Measurements from ENCODE around the gene CYP2W1.

CYP2W1 gene

DNA sequence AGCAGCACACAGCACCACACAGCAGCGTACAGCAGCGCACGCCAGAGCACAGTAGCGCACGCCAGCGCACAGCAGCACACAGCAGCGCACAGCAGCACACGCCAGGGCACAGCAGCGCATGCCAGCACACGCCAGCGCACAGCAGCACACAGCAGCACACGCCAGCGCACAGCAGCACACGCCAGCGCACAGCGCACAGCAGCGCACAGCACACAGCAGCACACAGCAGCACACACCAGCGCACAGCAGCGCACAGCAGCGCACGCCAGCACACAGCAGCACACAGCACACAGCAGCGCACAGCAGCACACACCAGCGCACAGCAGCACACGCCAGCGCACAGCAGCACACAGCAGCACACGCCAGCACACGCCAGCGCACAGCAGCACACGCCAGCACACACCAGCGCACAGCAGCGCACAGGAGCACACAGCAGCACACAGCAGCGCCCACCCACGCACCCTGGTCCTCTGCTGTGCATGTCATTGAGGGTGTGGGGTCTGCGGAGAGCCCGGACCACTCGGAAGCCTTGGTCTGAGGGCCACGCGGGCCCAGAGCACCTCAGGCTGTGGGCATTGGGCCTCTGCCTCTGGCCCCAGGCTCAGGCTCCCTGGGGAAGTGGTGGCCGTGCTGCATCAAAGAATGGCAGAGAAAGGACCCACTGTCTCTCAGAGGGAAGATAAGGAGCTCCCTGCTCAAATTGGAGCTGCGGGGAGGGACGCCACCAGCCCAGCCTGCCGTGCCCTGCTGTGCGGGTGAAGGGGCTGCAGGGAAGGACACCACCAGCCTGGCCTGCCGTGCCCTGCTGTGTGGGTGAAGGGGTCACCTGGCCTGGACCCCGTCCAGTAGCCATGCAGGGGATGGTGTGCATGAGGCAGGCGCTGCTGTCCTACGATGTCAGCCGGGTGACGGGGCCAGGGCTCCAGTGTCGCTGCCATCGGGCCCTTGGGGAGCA, 33.9 kb downstream of the CYP2W1 start:
- DNase-seq (ENCODE audit: low spot score): no peak

DNA sequence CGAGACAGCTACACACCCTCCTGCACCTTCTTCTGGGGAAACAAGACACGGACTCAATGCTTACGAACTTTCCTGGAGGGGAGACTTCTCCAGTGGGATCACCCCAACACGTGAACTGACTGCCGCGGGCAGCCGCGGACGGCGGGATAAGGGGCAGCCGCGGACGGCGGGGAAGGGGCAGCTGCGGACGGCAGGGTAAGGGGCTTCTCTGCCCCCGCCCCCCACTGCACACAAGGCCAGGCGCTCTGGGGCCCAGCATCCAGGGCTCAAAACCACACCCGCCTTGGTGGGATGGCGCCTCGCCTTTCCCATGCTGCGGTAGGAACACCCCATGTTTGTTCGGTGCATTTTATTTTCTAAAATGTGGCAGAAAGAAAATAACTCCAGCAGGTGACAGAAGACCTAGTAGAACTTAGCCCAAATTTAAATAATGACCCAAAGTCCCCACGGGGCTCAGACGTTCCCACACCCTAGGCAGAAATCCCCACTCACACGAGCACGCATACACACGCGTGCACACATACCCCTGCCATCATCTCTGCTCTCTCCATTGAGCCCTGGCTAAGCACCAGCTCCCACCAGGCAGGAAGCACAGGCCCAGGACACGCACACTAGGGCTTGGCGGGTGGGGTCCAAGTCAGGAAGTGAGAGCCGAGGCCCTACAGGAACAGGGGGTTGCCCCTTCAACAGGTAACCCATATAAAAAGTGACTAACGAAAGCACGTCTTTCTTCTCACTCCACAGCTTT, 34.8 kb downstream of the CYP2W1 start:
- no peak for DNase-seq (ENCODE audit: low spot score)

DNA sequence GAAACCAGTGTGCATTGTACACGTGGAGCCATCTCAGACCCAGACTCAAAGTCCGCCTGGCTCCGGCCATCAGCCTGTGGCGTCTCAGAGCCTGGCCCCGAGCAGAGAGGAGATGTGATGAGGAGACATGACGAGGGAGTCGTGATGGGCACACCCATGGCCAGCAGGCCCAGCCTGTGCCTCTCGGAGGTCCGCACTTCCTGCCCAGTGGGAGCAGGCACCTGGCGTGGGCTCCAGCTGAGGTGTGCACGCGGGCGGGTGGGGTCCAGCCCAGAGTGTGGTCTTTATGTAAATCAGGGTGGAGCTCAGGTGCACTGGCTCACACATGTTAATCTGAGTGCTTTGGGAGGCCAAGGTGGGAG, 35.3 kb downstream of the CYP2W1 start:
- DNase-seq (ENCODE audit: low spot score): no peak

DNA sequence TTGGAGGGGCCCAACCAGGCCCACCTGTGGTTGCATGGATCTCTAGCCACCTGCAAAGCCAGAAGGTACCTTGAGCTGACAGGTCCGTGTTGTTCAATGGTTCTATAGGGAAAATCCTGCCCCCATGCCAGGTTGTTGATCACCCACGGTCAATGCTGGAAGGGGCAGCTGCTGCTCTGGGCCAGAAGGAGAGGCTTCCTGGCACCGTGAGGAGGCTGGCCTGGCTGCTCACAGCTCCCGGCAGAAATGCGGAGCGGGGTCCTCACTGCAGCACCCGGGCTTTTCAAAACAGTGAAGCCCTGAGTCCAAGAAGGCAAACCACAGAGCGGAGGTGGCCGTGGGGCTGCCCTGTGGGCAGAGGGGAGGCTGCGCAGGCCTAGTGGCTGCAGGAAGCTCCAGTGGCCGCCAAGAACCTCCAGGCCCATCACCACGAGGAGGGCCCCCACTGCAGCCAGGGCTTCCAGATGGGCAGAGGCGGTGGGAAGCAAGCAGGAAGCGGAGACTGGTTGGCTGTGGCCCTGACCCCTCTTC, 36.3 kb downstream of the CYP2W1 start:
- no peak for DNase-seq (ENCODE audit: low spot score)

DNA sequence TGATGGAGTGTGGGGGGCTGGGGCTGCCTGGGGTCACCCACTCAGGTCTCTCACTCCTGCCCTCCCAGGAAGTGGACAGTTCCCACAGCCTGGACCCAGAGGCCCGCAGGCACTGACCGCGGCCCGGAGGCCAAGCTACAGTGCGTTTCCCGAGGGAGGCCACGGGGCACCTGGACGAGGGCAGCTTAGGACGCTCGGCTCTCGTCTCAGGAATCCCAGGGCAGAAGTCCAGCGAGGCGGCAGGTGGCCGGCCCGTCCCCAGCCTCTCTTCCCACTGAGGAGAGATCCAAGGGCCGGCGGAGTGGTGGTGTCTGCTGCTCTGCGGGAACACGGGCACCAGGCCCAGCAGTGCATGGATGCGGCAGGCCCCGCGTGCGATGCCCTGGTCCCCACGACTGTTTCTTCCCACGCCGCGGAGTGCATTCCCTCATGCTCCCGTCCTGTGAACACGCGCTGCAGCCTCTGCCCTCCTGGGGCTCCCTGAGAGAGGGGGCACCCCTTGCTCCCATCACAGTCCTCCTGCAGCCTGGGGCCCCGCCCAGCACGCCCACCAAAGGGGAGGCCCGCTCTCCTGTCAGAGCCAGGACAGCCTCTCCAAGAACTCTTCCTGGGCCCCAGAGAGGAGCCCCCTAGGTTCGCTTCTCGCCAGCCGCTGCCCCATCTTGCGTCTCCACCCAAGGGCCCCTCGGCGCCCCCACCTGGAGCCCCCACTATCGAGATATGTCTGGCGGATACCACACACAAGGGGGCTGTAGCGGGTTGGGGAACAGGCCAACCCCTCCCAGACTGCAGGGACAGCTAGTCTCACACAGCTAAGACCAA, 37.0 kb downstream of the CYP2W1 start:
- no peak for DNase-seq (ENCODE audit: low spot score)

DNA sequence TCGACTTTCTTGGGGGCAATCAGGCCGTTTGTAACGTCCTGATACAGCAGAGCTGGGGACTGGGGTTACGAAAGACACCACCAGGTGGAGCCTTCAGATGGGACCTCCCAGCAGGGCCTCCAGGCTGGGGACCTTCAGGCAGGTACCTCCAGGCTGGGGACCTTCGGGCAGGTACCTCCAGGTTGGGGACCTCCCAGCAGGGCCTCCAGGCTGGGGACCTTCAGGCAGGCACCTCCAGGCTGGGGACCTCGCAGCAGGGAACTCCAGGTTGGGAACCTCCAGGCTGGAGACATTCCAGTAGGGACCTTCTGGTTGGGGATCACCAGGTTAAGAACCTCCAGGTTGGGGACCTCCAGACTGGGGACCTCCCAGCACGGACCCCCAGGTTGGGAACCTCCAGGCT, 37.9 kb downstream of the CYP2W1 start:
- DNase-seq (ENCODE audit: low spot score): no peak

DNA sequence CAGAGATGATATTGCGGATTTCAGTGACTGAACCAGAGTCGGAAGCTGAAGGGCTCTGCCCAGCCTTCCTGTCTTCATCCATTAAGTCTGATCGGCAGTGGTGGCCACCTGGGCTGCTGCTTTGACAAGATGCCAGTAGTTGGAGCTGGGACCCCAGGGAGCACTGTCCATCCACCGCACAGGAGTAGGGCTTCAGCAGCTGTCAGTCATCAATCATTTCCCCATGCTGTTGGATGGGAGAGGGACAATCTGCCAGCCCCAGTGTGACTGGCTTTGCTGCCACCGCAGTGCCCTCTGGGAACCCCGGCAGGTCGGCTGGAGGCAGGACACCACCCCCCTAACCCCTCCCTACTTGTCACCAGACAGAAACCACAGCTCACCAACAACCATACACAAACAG, 38.4 kb downstream of the CYP2W1 start:
- no peak for DNase-seq (ENCODE audit: low spot score)

DNA sequence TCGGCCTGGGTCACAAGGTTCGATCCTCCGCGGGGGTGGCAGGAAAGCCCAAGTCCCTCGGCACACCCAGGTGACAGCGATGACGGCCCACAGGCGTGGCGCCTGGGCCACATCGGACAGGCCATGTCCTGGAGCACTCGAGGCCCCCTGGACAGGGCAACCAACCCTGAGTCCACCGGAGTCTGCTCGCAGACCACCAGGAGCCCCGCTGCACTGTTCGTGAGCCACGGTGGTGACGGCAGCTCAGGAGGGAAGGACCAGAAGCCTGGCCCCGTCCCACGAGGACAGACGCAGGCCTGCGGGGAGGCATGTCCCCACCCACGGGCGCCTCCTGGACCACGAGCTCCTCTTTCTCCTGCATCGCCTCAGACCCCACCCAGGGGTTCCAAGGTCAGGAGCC, 39.0 kb downstream of the CYP2W1 start:
- DNase-seq (ENCODE audit: low spot score): no peak

DNA sequence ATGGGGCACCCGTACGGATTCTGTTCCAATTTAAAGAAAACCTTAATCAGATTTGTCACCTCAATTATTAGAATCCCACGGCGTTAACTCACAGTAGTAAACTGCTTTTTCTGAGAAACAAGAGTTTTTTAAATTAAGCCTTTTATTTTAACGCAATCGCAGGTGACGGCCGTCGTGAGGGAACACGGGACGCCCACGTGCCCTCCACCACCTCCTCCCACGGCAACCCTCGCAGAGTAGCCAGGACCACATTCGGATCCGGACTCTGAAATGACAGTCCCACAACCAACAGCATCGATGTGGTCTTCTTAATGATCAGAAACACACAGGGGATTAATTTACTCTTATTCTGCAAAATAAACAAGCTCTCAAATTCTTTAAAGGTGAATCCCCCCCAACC, 39.4 kb downstream of the CYP2W1 start:
- DNase-seq (ENCODE audit: low spot score): no peak

DNA sequence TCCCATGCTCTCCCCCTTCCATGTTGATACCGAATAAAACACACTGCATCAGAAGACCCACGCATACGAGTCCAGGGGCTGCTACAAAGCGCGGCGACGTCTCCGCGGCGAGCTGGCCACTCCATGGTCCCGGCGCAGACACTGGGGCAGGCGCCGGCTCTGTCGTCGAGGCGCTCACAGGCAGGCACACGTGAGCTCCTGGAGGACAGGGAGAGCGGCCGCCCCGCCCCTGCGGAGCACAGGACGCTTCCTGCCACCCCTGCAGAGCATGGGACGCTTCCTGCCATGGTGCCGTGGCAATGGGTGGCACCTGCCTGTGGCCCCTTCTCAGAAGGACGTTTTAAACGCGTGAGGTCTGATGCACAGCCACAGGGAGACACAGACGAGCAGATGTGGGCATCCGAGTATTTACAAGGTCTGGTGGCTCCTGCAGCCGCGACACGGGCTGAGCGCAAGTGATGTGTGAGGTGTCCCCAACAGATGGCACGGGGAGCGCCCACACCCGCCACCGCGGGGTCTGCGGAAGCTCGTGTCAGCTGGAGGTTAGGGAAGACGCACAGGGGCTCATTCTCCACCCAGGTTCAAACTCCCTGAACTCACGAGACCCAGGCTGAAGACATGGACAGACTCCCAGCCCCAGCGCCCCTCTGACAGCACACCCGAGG, 40.0 kb downstream of the CYP2W1 start:
- no peak for DNase-seq (ENCODE audit: low spot score)

DNA sequence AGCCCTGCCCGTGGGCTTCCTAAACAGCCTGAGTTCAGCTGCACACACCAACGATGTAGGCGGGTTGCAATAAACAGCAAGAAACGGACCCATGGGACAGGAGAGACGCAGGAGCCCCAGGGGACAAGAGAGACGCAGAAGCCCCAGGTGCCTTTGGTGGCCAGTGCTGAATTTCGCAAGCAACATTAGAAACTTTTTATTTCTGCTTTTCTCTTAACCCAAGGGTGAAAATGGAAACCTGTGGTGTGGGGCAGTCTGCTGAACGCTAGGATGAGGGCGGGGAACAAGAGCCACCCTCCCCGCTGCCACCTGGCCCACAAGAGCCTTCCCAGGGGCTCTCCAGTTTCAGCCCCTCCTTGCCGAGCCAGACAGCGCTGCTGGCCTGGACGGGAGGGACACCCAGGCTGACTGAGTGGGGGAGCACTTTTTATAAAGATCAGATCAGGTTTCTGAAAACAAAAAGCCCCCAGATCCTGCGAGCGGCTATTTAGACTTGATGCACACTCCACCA, 41.4 kb downstream of the CYP2W1 start:
- DNase-seq (ENCODE audit: low spot score): no peak

DNA sequence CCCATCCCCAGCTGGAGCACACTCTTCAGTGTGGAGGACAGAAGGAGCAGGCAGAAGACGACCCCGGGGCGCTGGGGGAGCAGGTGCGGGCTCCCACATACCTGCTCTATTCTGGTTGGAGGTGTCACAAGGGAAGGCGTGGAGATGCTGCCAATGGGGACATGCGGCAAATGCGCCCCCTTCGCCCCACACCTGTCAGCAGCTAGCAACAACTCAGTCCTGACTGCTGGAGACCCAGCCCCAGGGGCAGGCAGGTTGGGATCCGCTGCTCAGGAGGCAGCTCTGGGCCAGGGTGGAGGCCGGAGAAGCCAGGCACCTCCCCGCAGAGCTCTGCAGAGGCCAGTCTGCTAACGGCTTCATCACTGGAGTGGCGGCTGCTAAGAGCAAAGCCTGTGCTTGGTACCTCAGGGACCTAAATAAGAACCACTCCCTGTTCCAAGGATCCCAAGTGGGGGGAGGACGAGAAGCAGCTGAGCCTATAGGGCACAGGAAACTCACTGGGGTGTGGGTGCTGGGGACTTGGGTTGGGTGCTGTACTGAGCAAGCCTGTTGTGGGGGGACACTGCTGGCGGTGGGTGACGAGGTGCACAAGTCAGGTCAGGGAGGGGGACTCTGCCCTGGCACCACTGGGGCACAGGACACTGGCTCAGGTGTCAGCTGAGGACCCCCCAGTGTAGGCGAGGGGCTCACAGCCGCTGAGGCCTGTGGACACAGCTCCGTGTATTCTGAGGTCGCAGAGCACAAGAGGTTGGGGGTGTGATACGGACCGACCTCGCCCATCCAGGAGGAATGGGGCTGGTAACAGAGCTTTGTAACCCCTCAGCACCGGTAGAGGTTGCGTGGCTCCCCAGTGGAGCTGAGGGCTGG, 42.1 kb downstream of the CYP2W1 start:
- no peak for DNase-seq (ENCODE audit: low spot score)

DNA sequence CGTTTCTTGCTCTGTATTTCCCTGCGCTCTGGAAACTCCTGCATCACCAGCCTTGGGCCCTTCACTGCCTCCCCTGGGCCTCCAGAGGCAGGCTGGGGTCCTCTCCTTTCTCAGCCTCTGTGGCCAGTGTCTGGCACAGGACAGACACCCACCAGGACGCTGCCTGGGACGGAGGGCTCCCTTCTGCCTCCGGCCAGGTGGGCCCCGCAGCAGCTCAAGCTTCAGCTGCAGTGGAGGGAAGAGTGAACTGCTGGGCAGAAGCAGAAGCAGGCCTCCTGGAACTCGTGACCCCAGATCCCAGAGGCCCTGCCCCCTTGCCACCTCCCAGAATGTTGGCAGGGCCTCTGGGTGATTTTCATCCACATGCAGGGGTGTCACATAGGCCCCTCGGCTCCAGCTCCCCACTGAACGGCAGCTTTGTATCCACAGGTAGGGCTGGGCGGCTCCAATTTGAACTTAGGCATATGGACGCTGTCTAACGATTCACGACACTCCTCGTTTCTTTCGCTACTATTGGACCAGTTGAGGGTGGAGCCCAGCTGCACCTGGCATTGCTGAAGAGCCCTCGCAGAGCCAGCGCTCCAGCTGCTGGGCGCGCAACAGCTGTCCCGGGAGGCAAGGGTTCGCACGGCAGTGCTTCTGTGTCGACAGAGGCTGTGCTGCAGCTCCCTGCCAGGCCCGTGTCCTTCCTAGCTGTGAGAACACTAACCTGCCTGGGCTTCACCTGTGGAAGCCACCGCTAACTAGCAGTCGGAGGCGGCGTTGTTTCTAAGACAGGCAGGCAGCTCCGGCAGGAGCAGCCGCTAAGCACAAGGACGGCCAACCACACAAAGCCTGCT, 43.0 kb downstream of the CYP2W1 start:
- DNase-seq (ENCODE audit: low spot score): no peak

DNA sequence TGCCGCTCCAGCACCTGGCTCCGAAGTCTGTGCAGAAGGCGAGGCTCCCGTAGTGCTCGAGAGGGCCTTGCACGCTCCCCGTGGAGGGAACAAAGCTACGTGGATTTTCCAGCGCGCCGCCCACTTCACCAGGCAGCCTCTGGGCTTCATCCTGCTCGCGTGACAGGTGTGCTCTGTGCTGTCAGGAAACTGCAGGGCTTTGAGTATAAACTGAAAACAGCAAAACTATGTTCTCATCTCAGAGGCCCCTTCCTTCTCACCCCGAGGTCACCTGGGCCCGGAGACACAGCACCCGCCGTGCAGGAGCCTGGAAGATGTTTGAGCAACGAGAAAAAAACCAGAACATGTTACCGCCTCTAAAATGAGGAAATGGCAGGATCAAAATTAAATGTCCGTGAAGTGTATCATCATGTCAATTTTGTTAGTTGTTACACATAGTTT, 43.8 kb downstream of the CYP2W1 start:
- no peak for DNase-seq (ENCODE audit: low spot score)

DNA sequence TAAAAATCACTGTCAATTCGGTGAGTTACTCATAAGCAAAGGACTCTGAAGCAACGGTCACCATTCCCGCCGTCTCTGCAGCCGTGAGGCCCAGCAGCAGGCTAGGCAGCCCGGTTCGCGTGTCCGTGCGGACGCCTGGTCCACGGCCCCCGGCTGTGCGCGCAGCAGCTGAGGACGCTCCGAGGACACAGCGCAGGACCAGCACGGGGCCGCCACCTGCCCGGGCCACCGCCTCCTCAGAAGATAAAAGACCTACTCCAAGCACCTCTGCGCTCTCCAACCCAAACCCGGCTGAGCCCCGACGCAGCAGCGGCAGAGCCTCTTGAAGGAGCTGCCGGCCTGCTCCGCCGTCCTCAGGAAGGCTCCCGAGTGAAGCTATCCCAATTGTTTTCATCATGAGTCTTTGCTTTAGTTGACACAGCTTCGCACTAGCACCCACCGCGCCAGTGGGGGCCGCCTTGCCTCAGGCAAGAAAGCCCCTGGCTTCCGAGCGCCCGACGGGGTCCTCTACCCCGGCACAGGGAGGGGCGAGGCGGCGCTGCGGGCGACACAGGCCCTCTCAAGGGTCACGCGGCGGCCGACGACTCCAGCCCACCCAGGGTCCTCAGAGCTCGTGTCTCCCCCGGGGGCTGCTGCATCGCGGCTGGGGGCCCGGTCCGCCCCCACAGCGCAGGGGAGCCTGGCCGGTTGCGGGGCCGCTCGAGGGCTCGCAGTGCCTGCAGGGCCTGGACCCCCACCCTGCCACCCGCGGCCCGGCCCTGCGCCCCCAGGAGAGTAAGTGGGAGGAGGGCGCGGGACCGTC, 44.5 kb downstream of the CYP2W1 start:
- peak; percentile 18 for DNase-seq (ENCODE audit: low spot score)

DNA sequence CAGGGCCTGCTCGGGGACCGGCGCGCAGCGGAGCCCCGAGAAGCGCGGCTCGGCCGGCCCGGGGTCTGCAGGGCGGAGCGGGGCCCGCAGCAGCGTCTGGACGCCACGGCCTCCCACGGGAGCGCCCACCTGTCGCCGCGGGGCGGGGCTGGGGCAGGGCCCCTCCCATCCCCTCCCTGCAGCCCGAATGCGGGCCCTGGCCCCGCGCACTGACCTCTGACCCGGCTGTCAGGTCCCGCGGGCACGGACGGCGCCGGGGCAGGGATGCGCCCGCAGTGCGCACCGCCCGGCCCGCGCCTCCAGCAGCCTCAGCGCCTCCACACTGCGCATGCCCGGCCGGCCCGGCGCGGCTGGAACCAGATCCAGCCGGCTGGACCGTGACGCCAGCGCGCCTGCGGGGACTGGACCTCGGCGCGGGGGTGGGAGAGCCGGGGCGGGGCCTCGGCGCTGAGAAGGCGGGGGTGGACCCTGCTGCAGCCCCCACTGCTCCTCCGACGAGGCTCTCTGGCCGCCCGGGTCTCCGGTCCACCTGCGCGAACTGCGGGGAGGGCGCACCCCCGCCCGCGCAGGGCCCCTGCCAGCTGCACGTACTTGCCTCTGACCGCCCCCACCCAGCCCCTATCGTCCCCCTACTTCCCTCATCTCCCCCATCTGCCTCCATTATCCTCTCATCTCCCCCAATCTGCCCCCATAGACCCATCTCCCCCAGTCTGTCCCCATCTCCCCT, 45.2 kb downstream of the CYP2W1 start:
- peak; percentile 99 for DNase-seq (ENCODE audit: low spot score)

DNA sequence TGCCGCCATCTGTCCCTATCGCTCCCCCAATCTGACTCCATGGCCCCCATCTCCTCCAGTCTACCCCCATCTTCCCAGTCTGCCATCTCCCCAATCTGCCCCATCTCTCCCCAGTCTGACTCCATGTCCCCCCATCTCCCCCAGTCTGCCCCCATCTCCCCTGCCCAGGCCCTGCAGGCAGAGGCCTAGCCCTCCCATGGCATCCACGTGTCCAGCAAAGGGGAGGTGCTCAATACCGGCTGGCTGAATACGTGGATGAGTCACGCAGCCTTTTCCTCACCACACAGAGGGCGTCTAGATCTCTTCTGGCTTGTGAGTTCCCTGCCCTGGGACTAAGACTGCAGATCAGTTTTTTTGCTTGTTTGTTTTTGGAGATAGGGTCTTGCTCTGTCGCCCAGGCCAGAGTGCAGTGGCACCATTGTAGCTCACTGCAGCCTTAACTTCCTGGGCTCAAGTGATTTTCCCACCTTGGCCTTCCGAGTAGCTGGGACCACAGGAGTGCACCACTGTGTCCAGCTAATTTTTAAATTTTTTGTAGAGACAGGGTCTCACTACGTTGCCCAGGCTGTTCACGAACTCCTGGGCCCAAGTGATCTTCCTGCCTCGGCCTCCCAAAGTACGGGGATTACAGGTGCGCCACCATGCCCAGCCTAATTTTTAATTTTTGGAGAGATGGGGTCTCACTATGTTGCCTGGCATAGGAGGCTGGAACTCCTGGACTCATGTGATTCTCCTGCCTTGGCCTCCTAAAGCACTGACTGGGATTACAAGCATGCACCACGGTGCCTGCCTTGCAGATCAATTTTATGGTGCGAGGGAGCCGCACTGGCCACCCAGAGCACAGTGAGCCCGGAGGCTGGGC, 46.0 kb downstream of the CYP2W1 start:
- DNase-seq (ENCODE audit: low spot score): peak; percentile 97

Measured in AG08395 (cell line).